IMR-90 (cell line): ENCODE measurements around the gene ADPRM. TPM values are rescaled to one million over a fixed set of nuclear protein-coding genes. Genes with fewer than 3 reads are reported as not detected.

Experiments used
- ATAC-seq: fragments of 200-7000 bp; cut with Tn5 transposase; 2 replicates; pipeline ENCODE4 v1.9.1; 2020; ENCODE audit warnings: low read depth, mild to moderate bottlenecking, moderate library complexity
- BruUV-seq: library from RNA; stranded (reverse); fragments of 400-500 nt; replicated peaks from 2 replicates; lab custom pipeline; 2021; lab: Mats Ljungman, UMichigan
- CTCF ChIA-PET: fragments of 300-600 bp; formaldehyde crosslinking; extraction: SDS; loops from one replicate; lab custom pipeline; 2021; ENCODE audit warnings: antibody characterized with exemption; lab: Yijun Ruan, JAX
- POLR2A ChIA-PET: fragments of 300-600 bp; sonication (Branson Sonifier 250); formaldehyde crosslinking; loops from one replicate; lab custom pipeline; 2022; ENCODE audit warnings: antibody characterized with exemption; ENCODE audit not compliant: unreplicated experiment; lab: Charles Lee
- DNase-seq: peaks from one replicate; pipeline ENCODE4 v3.0.0; 2013
- H2AFZ ChIP-seq: replicated peaks from 2 replicates; pipeline ENCODE3; 2013; ENCODE audit warnings: low read length, mild to moderate bottlenecking; ENCODE audit not compliant: poor library complexity
- H2AK5ac ChIP-seq: 2 replicates; pipeline ENCODE4 v1.6.1; 2013; ENCODE audit warnings: low read depth, low read length, inconsistent platforms
- H2AK9ac ChIP-seq: replicated peaks from 2 replicates; pipeline ENCODE3; 2013; ENCODE audit warnings: mild to moderate bottlenecking, low read depth, low read length, moderate library complexity; ENCODE audit not compliant: poor library complexity
- H2BK120ac ChIP-seq: 2 replicates; pipeline ENCODE4 v1.6.1; 2013; ENCODE audit warnings: low read depth, low read length, inconsistent platforms
- H2BK15ac ChIP-seq: 3 replicates; pipeline ENCODE4 v1.6.1; 2013; ENCODE audit warnings: low read depth, low read length, inconsistent platforms
- H2BK20ac ChIP-seq: 2 replicates; pipeline ENCODE4 v1.6.1; 2013; ENCODE audit warnings: low read depth, mild to moderate bottlenecking, inconsistent platforms, low read length, moderate library complexity
- H2BK5ac ChIP-seq: 2 replicates; pipeline ENCODE4 v1.6.1; 2013; ENCODE audit warnings: mild to moderate bottlenecking, low read depth, low read length, inconsistent platforms; ENCODE audit not compliant: poor library complexity, severe bottlenecking
- H3K14ac ChIP-seq: replicated peaks from 2 replicates; pipeline ENCODE4 v1.6.1; 2013; ENCODE audit warnings: low read depth, low read length, inconsistent platforms
- H3K18ac ChIP-seq: 2 replicates; pipeline ENCODE4 v1.6.1; 2013; ENCODE audit warnings: low read depth, low read length, control low read depth
- H3K23ac ChIP-seq: 2 replicates; pipeline ENCODE4 v1.6.1; 2013; ENCODE audit warnings: low read depth, low read length, inconsistent platforms
- H3K27ac ChIP-seq: 2 replicates; pipeline ENCODE4 v1.5.1; 2013; ENCODE audit warnings: mild to moderate bottlenecking, control low read depth, low read length; ENCODE audit not compliant: insufficient read depth
- H3K27me3 ChIP-seq: 2 replicates; pipeline ENCODE4 v1.6.1; 2013; ENCODE audit warnings: low read length; ENCODE audit not compliant: control insufficient read depth, insufficient read depth
- H3K36me3 ChIP-seq: 2 replicates; pipeline ENCODE4 v1.6.1; 2013; ENCODE audit warnings: low read length, mixed read lengths; ENCODE audit not compliant: control insufficient read depth, insufficient read depth
- H3K4ac ChIP-seq: 2 replicates; pipeline ENCODE4 v1.6.1; 2013; ENCODE audit warnings: low read depth, low read length, inconsistent platforms
- H3K4me1 ChIP-seq: 2 replicates; pipeline ENCODE4 v1.6.1; 2013; ENCODE audit warnings: low read length, mixed read lengths; ENCODE audit not compliant: control insufficient read depth, insufficient read depth
- H3K4me2 ChIP-seq: 2 replicates; pipeline ENCODE4 v1.6.1; 2013; ENCODE audit warnings: low read depth, mild to moderate bottlenecking, control low read depth, low read length, moderate library complexity
- H3K4me3 ChIP-seq: 2 replicates; pipeline ENCODE4 v1.5.1; 2013; ENCODE audit warnings: low read depth, mild to moderate bottlenecking, control low read depth, low read length, moderate library complexity; ENCODE audit not compliant: insufficient read depth
- H3K56ac ChIP-seq: 2 replicates; pipeline ENCODE4 v1.6.1; 2013; ENCODE audit warnings: low read length, inconsistent platforms; ENCODE audit not compliant: insufficient read depth; ENCODE audit errors: extremely low read depth
- H3K79me1 ChIP-seq, 2 experiments: 2 replicates each; pipeline ENCODE4 v1.6.1; 2013; ENCODE audit warnings: low read length in 2 of 2, inconsistent platforms in 1 of 2, low read depth in 1 of 2
- H3K9ac ChIP-seq: 2 replicates; pipeline ENCODE4 v1.6.1; 2013; ENCODE audit warnings: low read depth, low read length, control low read depth
- H3K9me1 ChIP-seq: 2 replicates; pipeline ENCODE4 v1.6.1; 2013; ENCODE audit warnings: low read length, inconsistent platforms; ENCODE audit not compliant: insufficient read depth
- H3K9me3 ChIP-seq: 2 replicates; pipeline ENCODE4 v1.6.1; 2013; ENCODE audit warnings: low read length; ENCODE audit not compliant: control insufficient read depth, insufficient read depth
- H4K20me1 ChIP-seq: 2 replicates; pipeline ENCODE4 v1.6.1; 2013; ENCODE audit warnings: low read length, inconsistent platforms; ENCODE audit not compliant: insufficient read depth
- H4K5ac ChIP-seq: 2 replicates; pipeline ENCODE4 v1.6.1; 2013; ENCODE audit warnings: mild to moderate bottlenecking, low read depth, low read length, control low read depth
- H4K8ac ChIP-seq, 2 experiments: 2 replicates each; pipeline ENCODE4 v1.6.1; 2013; ENCODE audit warnings: low read depth in 2 of 2, low read length in 2 of 2, control low read depth in 1 of 2, inconsistent platforms in 1 of 2
- H4K91ac ChIP-seq: 2 replicates; pipeline ENCODE4 v1.6.1; 2013; ENCODE audit warnings: low read depth, low read length, inconsistent platforms; ENCODE audit not compliant: insufficient read depth
- CTCF ChIP-seq: conservative IDR thresholded peaks from 2 replicates; pipeline ENCODE4 v1.5.1; 2012; ENCODE audit warnings: mild to moderate bottlenecking, low read depth, low read length, improper control_type of control experiment
- MAZ ChIP-seq: IDR thresholded peaks from 2 replicates; pipeline ENCODE4 v1.6.1; 2012; ENCODE audit warnings: low read depth, mild to moderate bottlenecking, low read length, improper control_type of control experiment, moderate library complexity, borderline replicate concordance
- MXI1 ChIP-seq: IDR thresholded peaks from 2 replicates; pipeline ENCODE4 v1.6.1; 2012; ENCODE audit warnings: low read depth, mild to moderate bottlenecking, low read length, moderate library complexity, borderline replicate concordance
- NFE2L2 ChIP-seq: fragments of 150-350 bp; IDR thresholded peaks from 2 replicates; pipeline ENCODE4 v1.6.1; 2016; ENCODE audit warnings: low read depth, mild to moderate bottlenecking, low read length
- POLR2A ChIP-seq: IDR thresholded peaks from 2 replicates; pipeline ENCODE4 v1.6.1; 2012; ENCODE audit warnings: mild to moderate bottlenecking, low read depth, low read length
- RCOR1 ChIP-seq: IDR thresholded peaks from 2 replicates; pipeline ENCODE4 v1.6.1; 2012; ENCODE audit warnings: mild to moderate bottlenecking, low read length, improper control_type of control experiment; ENCODE audit not compliant: insufficient replicate concordance
- SMC3 ChIP-seq: fragments of 150-350 bp; IDR thresholded peaks from 2 replicates; pipeline ENCODE4 v1.6.1; 2016; ENCODE audit warnings: low read depth, mild to moderate bottlenecking, antibody characterized with exemption, low read length, moderate library complexity
- USF2 ChIP-seq: fragments of 150-350 bp; IDR thresholded peaks from 2 replicates; pipeline ENCODE4 v1.6.1; 2017; ENCODE audit warnings: mild to moderate bottlenecking, antibody characterized with exemption, low read length, low read depth
- WGBS, 2 experiments: methylation state at CpG; one replicate each; pipeline versions ENCODE4 v1.1.5 to v1.1.7; 2013; ENCODE audit warnings: missing lambda C conversion rate in 2 of 2; ENCODE audit not compliant: insufficient read length in 1 of 2; ENCODE audit errors: extremely low coverage in 2 of 2; 5-methylcytosine and 5-hydroxymethylcytosine counted together
- dilution Hi-C: fragments of 300-500 bp; cut with HindIII; formaldehyde crosslinking; loops from one replicate; pipeline ENCODE4 v1.14.3; 2018; ENCODE audit warnings: low sequenced_read_pairs; ENCODE audit not compliant: unreplicated experiment
- in situ Hi-C: fragments of 300-500 bp; cut with MboI; formaldehyde crosslinking; loops from 3 replicates; pipeline ENCODE4 v1.14.3; 2019; ENCODE audit warnings: low sequenced_read_pairs, inconsistent platforms, mixed read lengths
- intact Hi-C: fragments of 100-400 bp; cut with micrococcal nuclease; formaldehyde crosslinking; loops from 2 replicates; pipeline ENCODE4 v1.10.0; 2022
- polyA plus RNA-seq, 3 experiments: library from polyadenylated mRNA; depleted of rRNA; stranded (reverse); fragments of >200 nt; gene quantifications; 2 replicates each; pipeline ENCODE4 v1.2.3, GENCODE V29; 2012; ENCODE audit warnings: low replicate concordance in 1 of 3
- total RNA-seq: library from RNA; depleted of rRNA; stranded (reverse); fragments of >200 nt; gene quantifications from 2 replicates; pipeline ENCODE4 v1.2.3, GENCODE V29; 2012

Gene ADPRM
- total and polyA plus RNA-seq, 2 of the 4 experiments (the other 2 are of a cell fraction) = 7.4 to 12.2 TPM

DNA sequence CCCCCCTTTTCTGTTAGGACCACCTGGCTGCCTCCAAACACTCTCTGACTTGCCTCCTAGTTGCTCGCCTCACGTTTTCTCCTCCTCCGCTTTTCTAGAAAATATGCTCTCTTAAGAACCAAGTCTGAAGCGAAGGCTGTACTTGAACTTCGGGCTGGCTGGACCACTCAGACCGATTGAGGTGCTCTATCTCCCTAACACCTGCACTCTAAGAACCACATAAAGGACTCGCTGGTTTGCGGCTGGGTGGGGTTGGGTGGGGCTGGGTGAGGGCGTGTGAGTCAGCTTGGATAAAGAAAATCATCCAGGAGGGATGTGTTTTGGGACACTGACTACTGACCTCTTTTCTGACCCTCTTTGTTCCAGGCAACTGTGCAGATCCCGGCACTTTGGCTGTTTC, 55.3 kb downstream of the ADPRM start:
- WGBS, 2 experiments = no CpG with 5 or more reads among the region's 10 CpGs
- H3K4me1 ChIP-seq = no peaks in the 10 kb centered on the region

More for the DNA sequence above, 55.3 kb downstream of the ADPRM start:
- Histone ChIP-seq H3K4me2 (no peak overlapping the region), H3K4me3 (no peak overlapping the region), H3K27me3 (peaks cover 6% of the 10 kb centered on the region; the same call in 1 of the 2 replicates), H3K36me3 (no peaks in the 10 kb centered on the region), H3K56ac (no peak overlapping the region), H3K9ac (no peak overlapping the region), H2AK9ac (no peak overlapping the region), H3K9me3 (no peaks in the 10 kb centered on the region), H2BK120ac (no peak overlapping the region), H3K23ac (no peak overlapping the region), H2AK5ac (no peak overlapping the region), H2BK5ac (no peak overlapping the region), H3K27ac (no peak overlapping the region), H2BK15ac (no peak overlapping the region), H3K18ac (no peak overlapping the region), H3K79me1 (no peaks in the 10 kb centered on the region), H3K14ac (no peak overlapping the region), H3K4ac (no peak overlapping the region), H4K20me1 (no peaks in the 10 kb centered on the region), H4K5ac (no peak overlapping the region), H4K91ac (no peak overlapping the region), H4K8ac (no peak overlapping the region), H3K9me1 (no peaks in the 10 kb centered on the region), H2AFZ (no peak overlapping the region), H2BK20ac (no peak overlapping the region)
- TF ChIP-seq MXI1 (no peak), NFE2L2 (no peak), MAZ (no peak), USF2 (no peak), SMC3 (no peak), POLR2A (no peak), RCOR1 (no peak), CTCF (no peak)
- DNase-seq = no peak
- ChIA-PET CTCF (no interaction called here), POLR2A (no interaction called here)
- intact Hi-C loops (no loop called here), in situ Hi-C loops (no loop called here), dilution Hi-C loops (no loop called here)
- no peak for ATAC-seq
- no TSS peak for BruUV-seq
